NOMO-1 treated with DMSO at 0.1 percent for 48 hours (cell line): ENCODE measurements around the gene COL9A2.

Experiments
- DNase-seq: peaks from one replicate; lab custom pipeline; 2025; ENCODE audit not compliant: unreplicated experiment; lab: John Stamatoyannopoulos, UW

The COL9A2 gene

DNA sequence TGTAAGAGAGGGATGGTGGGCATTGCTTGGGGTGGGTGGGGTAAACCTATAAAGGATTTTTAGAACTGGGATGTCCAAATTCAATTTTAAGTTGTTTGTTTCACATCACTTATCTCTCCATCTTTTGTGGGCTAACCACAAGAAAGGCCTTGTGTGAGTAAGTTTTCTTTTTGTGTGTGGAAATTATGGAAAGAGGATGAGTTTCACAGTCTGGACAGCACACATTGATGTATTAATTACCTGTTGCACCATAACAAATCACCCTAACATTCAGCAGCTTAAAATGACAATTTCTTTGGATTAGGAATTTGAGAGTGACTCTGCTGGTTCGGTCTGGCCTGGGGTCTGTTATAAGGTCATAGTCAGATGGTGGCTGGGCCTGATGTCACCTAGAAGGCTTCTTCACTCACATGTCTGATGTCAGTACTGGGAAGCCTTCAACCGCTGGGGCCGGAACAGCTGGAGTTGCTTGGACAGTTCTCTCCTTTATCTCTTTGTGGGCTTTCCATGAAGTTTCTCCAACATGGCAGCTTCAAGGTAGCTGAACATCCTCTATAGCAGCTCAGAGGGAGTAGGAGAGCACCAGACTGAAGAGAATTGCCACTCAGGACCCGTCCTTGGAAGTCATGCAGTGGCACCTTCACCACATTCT is 2.0 kb upstream of the COL9A2 start:
- DNase-seq, result peak; percentile 9

DNA sequence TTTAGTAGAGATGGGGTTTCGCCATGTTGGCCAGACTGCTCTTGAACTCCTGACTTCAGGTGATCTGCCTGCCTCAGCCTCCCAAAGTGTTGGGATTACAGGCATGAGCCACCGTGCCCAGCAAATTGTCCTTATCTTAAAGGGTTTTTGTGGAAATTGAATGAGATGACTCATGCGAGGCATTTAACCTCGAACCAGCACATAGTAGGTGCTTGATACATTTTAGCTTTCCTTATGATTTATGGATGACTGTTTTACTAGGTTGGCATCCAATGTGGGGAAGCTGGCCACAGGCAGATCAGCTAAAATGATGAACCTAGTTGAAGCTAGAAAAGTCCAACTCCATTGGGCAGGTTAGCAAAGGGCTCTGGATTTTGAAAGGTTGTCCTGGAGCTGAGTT is 1.4 kb upstream of the COL9A2 start:
- no peak for DNase-seq

DNA sequence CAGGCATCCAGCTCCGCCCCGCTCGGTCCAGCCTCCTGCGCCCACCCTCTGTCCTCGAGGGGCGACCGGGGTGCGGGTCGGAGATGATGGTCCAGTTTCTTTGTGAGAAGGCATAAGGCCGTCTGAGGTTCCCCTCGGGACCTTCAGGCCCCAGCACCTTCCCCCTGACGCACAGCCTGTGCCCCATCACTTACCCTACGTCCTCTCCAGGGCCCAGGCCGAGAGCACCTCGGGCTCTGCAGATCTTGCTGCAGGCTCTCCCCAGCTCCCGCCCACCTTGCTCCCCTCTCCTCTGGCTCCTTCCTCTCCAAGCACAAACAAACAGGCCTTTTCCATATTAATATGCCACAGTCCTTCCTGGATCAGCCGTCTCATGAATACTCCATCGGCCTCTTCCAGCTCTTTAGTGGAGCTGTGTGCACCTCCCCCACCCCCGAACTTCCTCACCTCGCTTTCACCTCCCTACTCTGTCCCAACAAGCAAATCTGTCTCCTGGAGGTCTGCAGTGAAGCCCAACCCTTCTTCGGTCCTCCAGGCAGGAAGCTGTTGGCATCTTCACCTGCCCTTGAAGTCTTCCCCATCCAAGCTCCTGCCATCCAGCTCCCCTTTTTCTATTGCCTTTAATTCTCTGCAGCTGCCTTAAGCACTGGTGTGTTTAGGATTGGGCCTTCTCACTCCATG is 448 bp upstream of the COL9A2 start:
- no peak for DNase-seq

DNA sequence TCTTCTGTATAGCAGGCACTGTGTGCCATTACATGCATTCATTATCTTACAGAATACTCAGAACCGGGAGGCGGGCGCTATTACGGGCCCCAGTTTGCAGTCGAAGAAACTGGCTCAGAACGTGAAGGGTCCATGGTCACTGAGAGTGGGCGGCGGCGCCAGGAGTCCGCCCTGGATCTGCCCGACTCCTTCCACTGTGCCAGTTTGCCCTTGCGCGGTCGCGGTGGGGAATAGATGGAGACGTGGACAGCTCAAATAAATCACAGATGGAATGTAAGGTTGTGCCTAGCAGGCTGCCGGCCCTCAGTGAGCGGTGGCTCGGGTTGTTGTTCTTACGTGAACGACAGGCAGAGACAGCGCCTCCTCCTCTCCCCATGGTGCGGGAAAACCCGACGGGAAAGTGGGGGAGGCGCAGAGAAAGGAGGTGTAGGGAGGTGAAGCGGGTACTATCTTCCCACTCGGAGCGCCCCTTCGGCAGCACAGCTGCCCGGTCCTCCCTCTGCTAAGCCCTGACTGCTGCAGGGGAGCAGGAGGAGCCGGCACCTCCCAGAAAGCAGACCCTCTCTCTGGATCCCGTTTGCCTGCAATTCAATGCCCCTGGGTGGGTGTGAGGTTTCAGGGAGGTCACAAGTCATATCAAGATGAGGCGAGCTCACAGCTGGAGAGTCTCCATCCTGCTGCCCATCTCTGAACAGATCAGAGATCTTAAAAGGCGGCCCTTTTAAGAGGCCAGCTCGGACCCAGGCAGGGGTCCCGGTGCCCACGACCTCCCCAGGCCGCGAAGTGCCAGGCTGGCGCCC is 1.1 kb downstream of the COL9A2 start:
- no peak for DNase-seq

DNA sequence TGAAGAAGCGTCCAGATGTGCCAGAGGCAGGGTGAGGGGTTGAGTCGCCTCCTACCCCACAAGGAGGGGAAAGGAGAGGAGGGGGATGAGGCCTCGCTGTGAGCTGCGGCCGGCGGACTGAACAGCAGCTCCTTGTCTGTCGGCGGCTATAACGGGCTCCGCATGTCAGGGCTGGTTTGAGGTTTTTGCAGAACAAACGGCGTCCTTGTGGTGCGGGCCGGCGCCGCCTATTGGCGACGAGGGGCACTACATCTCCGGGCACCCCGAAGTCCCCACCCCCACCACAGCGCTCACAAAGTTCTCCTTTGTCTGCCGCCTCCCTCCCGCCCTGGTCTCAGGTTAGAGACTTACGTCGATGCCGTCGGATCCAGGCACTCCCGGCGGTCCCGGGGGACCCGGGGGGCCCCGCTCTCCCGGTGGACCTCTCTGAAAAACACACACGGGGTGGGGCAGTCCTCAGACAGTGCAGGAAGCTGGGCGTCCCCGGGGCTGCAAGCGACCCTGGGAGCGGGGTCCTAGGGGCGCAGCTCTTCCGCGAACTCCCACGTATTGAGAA is 1.8 kb downstream of the COL9A2 start:
- peak; percentile 82 for DNase-seq

DNA sequence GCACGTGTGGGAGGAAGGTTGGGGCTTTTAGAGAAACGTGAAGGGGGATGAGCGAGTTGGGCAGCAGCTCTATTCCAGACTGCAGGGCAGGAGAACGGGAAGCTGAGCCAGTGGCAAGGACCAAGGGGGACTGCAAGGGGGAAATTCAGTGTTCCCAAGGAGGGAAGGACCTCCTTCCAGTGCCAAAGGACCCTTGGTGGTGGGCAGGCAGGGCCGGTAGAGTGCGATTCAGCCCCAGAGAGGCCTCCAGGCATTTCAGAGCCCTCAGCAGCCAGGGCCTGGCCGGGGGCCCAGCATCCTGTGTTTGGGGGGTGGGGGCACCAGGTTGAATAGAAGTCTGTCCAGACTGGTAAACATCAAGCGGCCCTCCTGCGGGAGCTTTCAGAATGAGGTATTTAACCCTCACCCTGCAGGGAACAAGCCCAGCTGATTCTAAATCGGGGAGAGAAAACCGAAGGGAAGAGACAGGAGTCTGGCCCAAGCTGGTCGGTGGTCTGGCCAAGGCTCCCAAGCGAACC is 2.3 kb downstream of the COL9A2 start:
- no peak for DNase-seq

DNA sequence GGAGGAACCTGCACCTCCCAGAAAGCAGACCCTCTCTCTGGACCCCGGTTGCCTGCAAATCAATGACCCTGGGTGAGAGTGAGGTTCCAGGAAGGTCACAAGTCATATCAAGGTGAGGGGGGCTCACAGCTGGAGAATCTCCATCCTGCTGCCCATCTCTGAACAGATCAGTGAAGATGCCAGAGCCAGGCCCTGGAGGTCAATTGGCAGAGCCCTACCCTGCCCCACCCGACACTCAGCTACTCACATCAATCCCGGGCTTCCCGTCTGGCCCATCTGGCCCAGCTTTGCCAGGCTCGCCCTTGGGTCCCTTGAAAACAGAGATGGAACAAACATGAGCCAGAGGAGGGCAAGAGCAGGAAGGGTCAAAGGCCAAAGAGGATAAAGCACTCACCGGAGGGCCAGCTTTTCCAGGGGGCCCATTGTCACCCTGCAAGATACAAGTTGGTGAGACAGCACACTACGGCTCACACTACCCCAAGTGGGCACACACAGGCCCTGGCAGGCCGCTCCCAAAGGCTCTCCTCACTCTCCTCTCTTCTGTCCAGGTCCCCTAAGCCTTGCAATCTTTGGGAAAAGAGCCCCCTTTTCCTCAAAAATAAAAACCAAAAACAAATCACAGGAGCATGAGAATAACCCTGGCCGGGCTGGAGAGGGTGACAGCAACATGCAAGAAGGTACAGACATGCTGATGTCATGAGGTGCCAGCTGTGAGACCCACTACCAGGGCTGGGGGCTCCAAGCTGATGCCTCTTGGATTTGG is 2.9 kb downstream of the COL9A2 start:
- DNase-seq, result no peak

DNA sequence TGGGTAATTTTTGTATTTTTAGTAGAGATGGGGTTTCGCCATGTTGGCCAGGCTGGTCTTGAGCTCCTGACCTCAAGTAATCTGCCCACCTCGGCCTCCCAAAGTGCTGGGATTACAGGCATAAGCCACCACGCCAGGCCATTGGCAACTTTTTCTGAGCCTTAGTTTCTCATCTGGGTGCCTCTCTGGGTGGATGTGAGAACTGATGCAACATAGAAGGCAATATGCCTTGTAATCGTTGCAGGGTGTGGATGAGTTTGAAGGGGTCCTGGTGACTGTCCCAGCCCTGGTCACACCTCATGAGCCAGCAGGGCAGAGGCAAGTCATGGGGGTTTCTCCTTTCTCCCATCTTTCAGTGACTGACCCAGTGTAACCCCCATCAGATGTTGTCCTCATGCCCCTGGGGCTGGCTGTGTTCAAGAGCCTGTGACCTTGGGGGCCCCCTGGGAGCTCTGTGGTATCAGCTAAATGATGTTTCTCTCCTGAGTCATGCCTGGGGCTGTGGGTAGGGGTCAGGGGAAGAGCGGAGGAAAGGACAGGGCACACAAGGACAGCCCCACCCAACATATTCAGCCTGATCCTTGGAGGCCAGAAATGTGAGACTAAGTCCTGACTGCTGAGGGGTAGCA is 3.6 kb downstream of the COL9A2 start:
- DNase-seq, result no peak

DNA sequence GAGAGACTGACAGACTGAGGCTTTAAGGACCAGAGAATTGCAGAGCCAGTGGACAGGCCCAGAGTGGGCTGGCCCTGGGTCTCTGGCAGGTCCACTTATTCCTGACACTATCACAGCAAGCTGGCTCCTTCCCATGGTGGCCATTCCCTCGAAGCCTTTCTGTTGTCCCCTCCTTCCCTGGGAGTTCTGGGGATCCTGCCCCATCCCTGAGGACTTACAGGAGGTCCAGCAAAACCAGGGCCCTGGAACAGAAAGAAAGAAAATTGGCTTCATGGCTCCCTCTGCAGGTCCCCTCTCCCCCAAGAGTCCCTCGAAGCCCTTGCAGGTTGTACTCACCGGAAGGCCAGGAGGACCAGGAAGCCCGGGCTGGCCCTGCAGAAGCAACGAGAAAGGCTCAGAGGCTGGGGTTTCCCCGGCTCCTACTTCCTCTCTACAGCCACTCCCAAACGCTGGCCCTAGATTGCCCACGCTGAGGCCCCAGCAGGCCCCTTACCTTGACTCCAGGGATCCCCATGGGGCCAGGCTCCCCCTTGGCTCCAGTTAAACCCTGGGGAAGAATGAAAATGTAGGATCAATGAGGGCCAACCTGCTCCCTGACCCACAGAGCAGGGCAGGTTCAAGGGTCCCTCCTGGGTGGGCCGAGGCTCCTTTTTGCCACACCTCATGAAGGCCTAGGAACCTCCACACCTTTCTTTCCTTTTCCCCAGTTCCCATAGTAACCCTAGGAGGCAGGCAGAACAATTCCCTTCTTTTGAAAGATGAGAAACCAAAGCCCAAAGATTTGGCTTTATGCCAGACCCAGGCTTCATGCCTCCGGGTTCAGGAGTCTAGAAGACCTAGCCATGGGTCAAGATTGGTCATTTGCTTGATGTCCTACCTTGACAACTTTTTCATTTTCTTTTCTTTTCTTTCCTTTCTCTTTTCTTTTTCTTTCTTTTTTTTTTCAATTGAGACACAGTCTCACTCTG is 4.6 kb downstream of the COL9A2 start:
- DNase-seq, result peak; percentile 78

DNA sequence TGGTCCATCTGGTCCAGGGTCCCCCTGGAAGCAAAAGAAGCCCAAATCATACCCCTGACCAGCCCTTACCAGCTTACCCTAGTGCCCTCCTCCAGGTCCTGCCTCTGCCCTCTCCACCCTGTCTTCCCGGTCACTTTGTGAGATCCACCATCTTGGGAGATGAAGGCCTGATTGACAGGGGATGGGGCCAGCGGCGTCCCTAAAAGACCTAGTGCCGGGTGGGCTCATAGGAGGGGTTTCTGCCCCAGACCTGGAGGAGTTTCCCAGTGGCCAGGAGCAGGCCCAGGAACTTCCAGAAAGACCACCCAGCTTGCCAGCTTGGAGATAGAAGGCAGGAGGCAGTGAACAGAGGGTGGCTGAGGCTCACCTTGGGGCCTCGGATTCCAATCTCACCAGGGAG is 5.4 kb downstream of the COL9A2 start:
- DNase-seq, result no peak

DNA sequence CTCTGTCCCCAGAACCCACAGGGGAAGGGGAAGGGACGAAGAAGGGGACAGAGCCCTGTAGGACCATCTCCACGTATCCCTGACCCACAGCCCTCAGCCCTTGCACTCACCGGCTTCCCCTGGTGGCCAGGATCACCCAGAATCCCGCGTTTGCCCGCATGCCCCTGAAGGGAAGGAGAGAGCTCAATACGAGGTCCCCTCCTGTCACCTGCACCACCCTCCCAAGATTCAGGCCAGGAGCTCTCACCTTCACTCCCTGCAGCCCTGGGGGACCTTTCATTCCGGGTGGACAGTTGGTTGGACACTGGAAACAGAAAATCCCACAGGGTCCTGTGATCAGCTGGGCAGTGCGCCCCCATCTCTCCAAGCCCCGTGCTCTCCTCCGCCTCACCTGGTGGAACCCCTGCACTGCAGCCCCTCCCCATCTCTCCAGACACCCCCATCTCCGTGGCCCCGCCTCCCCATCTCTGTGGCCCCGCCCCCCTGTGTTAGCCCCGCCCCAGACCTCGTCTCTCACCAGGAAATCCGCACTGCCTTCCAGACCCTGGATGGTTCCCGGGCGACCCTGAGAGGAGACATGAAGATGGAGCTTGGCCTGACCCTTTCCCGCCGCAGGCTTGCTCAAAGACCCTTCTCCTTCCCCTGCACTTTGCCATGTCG is 6.0 kb downstream of the COL9A2 start:
- no peak for DNase-seq

DNA sequence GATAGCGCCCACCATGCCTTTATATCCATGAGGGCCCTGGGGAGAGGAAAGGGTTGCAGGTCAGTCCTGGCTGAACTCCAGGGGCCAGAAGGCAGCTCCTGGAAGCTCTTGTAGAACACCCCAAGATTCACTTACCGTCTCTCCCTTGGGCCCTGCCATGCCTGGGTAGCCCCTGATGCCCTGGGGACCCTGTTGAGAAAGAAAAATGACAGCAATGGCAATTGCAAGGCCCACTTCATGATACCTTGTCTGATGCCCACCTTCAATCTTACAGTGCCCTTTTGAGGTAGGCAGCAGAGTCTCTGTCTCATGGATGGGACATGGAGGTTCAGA is 7.0 kb downstream of the COL9A2 start:
- DNase-seq, result no peak

DNA sequence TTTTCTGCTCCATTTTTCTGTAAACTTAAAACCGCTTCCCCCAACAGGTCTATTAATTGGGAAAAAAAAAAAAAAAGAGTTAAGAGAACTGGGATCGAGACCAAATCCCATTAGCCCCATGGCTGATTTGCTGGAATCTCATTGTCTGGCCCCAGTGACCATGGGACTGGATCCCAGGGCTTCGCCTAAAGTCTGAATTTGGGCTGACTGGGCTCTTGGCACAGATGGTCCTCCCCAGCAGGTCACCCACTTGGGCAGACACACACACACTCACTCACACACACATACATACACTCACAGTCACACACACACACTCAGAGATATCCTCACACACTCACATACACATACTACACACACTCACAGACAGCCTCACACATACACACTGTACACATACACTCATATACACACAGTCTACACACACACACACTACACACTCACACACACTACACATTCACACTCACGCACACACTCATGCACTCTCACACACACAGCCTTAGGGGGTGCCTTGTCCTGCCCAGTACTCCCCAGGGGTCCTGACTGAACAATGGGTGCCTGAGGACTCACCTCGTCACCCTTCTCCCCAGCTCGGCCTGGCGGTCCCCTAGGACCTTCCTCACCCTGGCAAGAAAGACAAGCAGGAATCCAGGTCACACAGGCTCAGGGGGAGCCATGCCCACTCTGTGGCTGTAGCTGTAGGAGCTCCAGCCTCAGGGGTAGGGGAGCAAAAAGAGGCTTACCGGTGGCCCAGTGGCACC is 7.5 kb downstream of the COL9A2 start:
- no peak for DNase-seq

DNA sequence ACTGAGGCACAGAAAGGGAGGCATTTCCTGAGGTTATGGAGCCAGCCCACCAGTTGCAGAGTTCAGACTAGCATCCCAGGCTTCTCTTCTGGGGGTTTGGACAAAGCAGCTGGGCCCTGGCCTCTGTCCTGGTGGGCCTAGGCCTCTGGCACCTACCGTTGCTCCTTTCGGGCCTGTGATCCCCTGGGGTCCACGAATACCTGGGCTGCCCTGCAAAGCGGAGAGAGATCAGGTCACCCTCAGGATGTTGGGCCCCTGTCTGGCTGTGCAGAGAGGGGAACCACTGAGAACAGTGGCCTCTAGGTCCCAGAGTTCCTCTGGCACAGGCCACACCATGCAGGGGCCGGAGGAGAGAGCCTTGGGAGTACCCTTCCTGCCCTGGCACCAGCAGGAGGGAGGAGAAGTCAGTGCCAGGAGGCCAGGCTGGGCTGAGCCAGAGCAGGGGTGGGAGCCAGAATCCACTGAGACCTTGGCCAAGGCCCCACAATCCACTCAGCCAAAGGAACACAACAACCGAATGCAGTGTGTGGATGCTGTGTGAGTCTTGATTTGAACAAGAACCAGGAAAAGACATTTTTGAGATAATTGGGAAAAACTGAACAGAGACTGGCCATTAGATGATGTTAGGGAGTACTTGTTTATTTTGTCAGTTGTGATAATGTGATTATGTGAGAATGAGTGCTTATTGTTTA is 8.9 kb downstream of the COL9A2 start:
- no peak for DNase-seq

DNA sequence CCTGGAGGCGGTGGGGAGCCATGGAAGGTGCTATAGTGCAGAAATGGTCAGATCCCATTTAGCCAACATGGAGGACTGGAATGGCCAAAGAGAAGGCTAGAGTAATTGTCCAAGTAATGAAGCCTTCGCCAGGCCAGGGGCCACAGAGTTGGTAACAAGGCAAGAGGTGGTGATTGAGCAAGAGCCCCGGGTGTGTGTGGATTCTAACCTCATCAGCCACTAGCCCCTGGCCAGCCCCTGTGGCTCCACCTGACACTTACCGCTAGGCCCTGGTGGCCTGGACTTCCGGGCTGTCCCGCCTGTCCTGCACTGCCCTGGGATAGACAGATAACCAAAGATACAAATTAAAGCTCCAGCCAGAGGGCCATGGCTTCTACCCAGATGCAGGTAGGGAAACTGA is 9.9 kb downstream of the COL9A2 start:
- DNase-seq, result no peak

DNA sequence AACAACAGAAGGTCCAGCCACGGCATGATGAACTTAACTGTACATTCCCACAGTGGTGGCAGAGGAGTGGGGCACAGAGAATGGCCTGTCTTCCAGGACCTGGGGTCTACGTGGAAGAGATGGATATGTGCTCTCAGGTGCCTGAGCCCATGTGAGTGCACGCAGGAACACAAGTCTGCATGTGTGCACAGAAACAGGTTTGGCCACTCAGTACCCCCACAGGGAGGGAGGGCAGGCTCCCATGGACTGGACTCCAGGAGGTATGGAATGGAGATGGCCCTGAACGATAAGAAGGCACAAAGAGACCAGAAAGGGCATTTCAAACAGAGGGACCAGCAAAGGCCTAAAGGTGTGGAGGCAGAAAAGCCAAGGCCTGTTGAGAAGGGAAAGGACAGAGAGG is 10.8 kb downstream of the COL9A2 start:
- DNase-seq, result no peak

DNA sequence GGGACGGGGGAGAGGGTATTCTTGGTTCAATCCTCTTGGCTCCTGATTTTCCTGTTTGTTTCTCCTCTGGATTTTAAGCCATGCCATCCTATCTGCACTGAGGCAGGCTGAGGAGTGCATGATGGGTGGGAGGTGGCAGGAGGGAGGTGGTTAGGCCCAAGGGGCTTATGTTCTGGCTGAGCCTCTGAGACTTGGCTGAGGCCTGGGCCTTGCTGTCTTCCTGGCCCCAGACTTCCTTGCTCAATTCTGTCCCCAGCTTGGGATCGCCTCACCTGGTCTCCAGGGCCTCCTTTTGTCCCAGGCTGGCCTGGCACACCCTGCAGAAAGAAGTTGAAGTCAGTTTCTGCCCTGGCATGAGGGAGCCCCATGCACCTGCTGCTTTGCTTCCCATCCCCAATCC is 11.2 kb downstream of the COL9A2 start:
- no peak for DNase-seq

DNA sequence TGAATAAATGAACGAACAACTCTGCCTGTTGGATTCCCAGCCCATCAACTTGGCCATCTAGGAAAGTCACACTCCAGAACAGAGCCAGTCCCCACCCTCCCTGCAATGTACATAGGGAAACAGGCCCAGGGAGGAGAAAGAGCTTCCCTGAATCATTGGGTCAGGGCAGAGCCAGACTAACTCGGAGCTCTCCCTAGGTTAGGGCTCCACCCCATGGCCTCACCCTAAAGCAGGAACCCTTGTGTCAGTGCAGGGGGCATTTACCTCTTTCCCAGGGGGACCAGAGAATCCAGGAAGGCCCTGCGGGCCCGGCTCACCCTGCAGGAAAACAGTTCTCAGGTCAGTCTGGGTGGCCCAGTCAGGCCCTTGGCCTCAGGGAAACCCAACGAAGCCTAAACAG is 11.6 kb downstream of the COL9A2 start:
- no peak for DNase-seq
